ENCODE results near the gene FARP2. TPM values are rescaled to one million over a fixed set of nuclear protein-coding genes. Genes with fewer than 3 reads are reported as not detected.

Gene FARP2
- total RNA-seq, 2 experiments from 2014 or later = 17.2 to 18.3 TPM

DNA sequence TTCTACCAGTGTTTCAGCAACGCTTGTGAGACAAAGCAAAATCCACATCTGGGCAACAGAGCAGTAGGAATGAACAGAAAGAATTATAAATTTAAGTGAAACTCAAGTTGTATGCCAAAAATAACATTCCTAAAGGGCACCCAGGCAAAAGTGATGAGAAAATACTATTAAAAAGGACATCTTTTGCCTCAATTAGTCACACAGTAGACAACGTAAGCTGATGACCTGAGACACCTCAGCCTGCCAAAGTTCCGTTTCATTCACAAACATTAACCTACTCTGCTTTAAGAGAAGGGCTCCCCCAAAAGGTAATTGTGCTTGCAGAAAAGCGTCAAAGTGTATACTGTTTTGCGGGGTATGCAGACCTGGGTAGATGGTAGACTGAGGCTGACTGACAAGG, 47.8 kb upstream of the FARP2 start:
- Mint-ChIP-seq H3K27ac (peak overlapping the region; percentile 87), H3K9me3 (no peaks in the 10 kb centered on the region), H3K4me1 (ENCODE audit: low read depth) (peaks cover 91% of the 10 kb centered on the region), H3K36me3 (ENCODE audit: low read depth) (peaks cover 5% of the 10 kb centered on the region), H3K27me3 (no peaks in the 10 kb centered on the region), H3K4me3 (no peak overlapping the region)
- DNase-seq = no peak
- H3K4me3 ChIP-seq (ENCODE audit: low read length) = no peak overlapping the region
- CTCF ChIA-PET = no interaction called here
- no peaks in the 10 kb centered on the region for H3K9me3 ChIP-seq (ENCODE audit: control insufficient read depth in 1 of 2, insufficient read depth in 1 of 2, low read length in 2 of 2)
- H3K27me3 ChIP-seq (ENCODE audit: control insufficient read depth in 1 of 2, insufficient read depth in 2 of 2, low read length in 2 of 2) = no peaks in the 10 kb centered on the region
- POLR2A ChIA-PET = no interaction called here
- peaks cover 6% of the 10 kb centered on the region for H3K36me3 ChIP-seq (ENCODE audit: insufficient read depth, low read length)
- peaks cover 63% of the 10 kb centered on the region for H3K4me1 ChIP-seq (ENCODE audit: insufficient read depth, low read length)
- intact Hi-C loops (cut with DNase I, micrococcal nuclease) = no loop called here
- H3K27ac ChIP-seq (ENCODE audit: low read depth in 1 of 2, low read length in 2 of 2) = peak overlapping the region in 1 of 2 donors; percentile 49
- TF ChIP-seq, protein P1, sequence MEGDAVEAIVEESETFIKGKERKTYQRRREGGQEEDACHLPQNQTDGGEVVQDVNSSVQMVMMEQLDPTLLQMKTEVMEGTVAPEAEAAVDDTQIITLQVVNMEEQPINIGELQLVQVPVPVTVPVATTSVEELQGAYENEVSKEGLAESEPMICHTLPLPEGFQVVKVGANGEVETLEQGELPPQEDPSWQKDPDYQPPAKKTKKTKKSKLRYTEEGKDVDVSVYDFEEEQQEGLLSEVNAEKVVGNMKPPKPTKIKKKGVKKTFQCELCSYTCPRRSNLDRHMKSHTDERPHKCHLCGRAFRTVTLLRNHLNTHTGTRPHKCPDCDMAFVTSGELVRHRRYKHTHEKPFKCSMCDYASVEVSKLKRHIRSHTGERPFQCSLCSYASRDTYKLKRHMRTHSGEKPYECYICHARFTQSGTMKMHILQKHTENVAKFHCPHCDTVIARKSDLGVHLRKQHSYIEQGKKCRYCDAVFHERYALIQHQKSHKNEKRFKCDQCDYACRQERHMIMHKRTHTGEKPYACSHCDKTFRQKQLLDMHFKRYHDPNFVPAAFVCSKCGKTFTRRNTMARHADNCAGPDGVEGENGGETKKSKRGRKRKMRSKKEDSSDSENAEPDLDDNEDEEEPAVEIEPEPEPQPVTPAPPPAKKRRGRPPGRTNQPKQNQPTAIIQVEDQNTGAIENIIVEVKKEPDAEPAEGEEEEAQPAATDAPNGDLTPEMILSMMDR (IDR thresholded peaks at IDR 0.05) = no peak
- no peak for ATAC-seq (ENCODE audit: poor library complexity)

DNA sequence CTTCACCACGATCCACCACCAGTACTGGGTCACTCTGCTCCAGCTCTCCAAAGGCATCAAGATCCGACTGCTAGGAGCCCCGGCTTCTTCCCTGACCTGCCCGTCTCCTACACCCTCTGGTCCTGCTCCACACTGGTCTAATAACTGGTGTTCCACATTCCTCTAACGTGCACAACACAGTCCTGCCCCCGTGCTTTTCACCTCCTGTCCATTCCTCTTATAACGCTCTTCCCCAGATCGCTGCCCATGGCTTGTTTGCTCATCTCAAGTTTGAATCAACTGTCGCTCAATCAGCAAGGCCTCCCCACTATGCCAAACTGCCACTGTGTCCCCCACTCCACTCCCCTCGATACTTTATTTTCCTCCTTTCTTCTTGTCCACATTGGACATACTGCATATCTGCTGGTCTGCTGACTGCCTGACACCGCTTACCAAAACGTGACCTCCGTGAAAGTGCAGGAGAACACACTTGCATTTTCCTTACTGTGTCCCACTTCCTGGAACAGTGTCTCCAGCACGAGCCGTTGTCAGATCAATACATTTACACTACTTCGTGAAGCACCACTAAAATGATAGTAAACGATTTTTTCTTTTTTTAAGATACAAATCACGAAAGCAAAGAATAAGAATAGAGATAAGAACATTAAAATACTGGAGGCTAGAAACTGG, 47.1 kb upstream of the FARP2 start:
- POLR2A ChIA-PET = interaction anchor here (1.0 kb wide), 1 partner anchor 10 kb away, joined by 7 read pairs; no protein-coding TSS in a partner anchor
- H3K9me3 Mint-ChIP-seq = no peaks in the 10 kb centered on the region
- H3K4me1 Mint-ChIP-seq (ENCODE audit: low read depth) = peaks cover 90% of the 10 kb centered on the region
- H3K27me3 Mint-ChIP-seq = no peaks in the 10 kb centered on the region
- H3K36me3 ChIP-seq (ENCODE audit: insufficient read depth, low read length) = peaks cover 6% of the 10 kb centered on the region
- CTCF ChIA-PET = no interaction called here
- no peak for DNase-seq
- peak overlapping the region; percentile 42 to 49 for H3K27ac ChIP-seq (ENCODE audit: low read depth in 1 of 2, low read length in 2 of 2)
- H3K9me3 ChIP-seq (ENCODE audit: control insufficient read depth in 1 of 2, insufficient read depth in 1 of 2, low read length in 2 of 2) = no peaks in the 10 kb centered on the region
- H3K27me3 ChIP-seq (ENCODE audit: control insufficient read depth in 1 of 2, insufficient read depth in 2 of 2, low read length in 2 of 2) = no peaks in the 10 kb centered on the region
- no peak overlapping the region for H3K4me3 ChIP-seq (ENCODE audit: low read length)
- TF ChIP-seq, protein P1 (IDR thresholded peaks at IDR 0.05) = no peak
- intact Hi-C loops (cut with DNase I, micrococcal nuclease) = no loop called here
- H3K27ac Mint-ChIP-seq = peak overlapping the region; percentile 87
- H3K36me3 Mint-ChIP-seq (ENCODE audit: low read depth) = peaks cover 5% of the 10 kb centered on the region
- no peak for ATAC-seq (ENCODE audit: poor library complexity)
- H3K4me1 ChIP-seq (ENCODE audit: insufficient read depth, low read length) = peaks cover 65% of the 10 kb centered on the region
- no peak overlapping the region for H3K4me3 Mint-ChIP-seq

DNA sequence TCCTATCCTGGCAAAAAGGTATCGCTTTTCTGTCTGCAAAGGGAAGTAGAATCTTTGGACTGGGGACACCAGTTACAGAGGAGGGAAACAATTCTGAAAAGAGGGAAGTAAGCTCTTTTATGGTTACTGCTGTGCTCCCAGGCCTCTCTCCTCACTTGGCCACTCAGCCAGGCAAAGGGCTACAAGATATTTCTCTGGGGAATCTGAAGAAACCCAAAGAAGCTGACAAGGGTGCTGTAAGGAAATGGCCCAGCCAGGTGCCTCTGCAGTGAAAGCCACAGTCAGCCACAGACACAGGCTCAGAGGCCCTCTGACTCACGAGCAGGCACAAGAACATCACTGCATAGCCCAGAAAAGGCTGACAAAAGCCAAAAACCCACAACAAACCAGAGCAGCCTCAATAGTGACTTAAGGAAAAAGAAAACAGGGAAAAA, 46.4 kb upstream of the FARP2 start:
- DNase-seq (peak; percentile 49 to 86 (median 68)), ATAC-seq (ENCODE audit: poor library complexity) (peak; percentile 96)
- Mint-ChIP-seq H3K36me3 (ENCODE audit: low read depth) (peaks cover 5% of the 10 kb centered on the region), H3K27me3 (no peaks in the 10 kb centered on the region), H3K4me1 (ENCODE audit: low read depth) (peaks cover 89% of the 10 kb centered on the region), H3K9me3 (no peaks in the 10 kb centered on the region), H3K4me3 (peak overlapping the region; percentile 68), H3K27ac (peak overlapping the region; percentile 87)
- intact Hi-C loops (cut with DNase I, micrococcal nuclease) = loop anchor here (5.0 to 10.0 kb wide), 5 partner anchors 37 to 745 kb away; partner anchors contain the start of genes DUSP28 (in 1 of the 2), ING5 (in 1 of the 2), MTERF4 (in 1 of the 2) and RNPEPL1 (in 1 of the 2)
- H3K27me3 ChIP-seq (ENCODE audit: control insufficient read depth in 1 of 2, insufficient read depth in 2 of 2, low read length in 2 of 2) = no peaks in the 10 kb centered on the region
- CTCF ChIA-PET = no interaction called here
- H3K4me1 ChIP-seq (ENCODE audit: insufficient read depth, low read length) = peaks cover 69% of the 10 kb centered on the region
- peak overlapping the region; percentile 31 to 42 for H3K27ac ChIP-seq (ENCODE audit: low read depth in 1 of 2, low read length in 2 of 2)
- H3K9me3 ChIP-seq (ENCODE audit: control insufficient read depth in 1 of 2, insufficient read depth in 1 of 2, low read length in 2 of 2) = no peaks in the 10 kb centered on the region
- peaks cover 6% of the 10 kb centered on the region for H3K36me3 ChIP-seq (ENCODE audit: insufficient read depth, low read length)
- H3K4me3 ChIP-seq (ENCODE audit: low read length) = no peak overlapping the region
- TF ChIP-seq, protein P1 (IDR thresholded peaks at IDR 0.05) = no peak
- POLR2A ChIA-PET = interaction anchor here (1.0 kb wide), 1 partner anchor 11 kb away, joined by 7 read pairs; no protein-coding TSS in a partner anchor
